ENCODE results near the gene ARHGAP26.

ARHGAP26 gene

GRCh38 chr5:143224672-143225071, 454.5 kb downstream of the ARHGAP26 start:
- in situ Hi-C loops (cut with MboI; ENCODE audit: low sequenced_read_pairs), result no loop called here

- in situ Hi-C loops (cut with MboI; ENCODE audit: low sequenced_read_pairs), result no loop called here
These were observed 455.3 kb downstream of the ARHGAP26 start for GRCh38 chr5:143225511-143225910.

DNA sequence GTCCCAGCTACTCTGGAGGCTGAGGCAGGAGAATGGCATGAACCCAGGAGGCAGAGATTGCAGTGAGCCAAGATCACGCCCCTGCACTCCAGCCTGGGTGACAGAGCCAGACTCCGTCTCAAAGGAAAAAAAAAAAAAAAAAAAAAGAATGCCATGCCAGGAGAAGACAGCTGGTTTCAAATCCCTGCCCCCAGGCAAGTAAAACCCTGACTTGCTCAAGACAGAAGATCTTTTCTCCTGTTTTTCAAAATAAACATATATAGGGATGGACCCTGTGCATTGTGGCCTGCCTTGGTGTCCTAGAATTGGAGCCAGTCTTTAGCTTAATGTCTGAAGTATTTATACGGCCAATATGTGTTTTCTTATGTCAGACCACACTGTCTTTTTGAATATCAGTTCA, 456.2 kb downstream of the ARHGAP26 start:
- in situ Hi-C loops (cut with MboI; ENCODE audit: low sequenced_read_pairs), result no loop called here

DNA sequence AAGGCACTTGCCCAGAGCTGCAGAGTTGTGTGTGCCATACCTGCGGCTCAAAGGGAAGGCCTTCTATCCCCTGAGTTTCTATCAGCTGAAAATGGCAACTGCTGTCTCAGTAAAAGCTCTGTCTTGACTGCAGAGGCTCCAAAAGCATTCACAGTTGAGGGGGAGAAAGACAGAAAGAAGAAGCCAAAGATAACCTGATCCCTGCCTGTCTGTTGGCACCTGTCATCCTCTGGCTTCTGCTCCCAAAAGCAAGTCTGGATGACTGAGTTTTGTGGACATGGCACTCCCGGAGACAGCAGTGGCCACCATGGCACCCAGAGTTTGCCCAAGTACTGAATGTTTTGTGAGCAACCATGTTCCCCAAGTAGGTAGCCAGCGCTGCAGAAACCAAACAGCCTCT, 456.7 kb downstream of the ARHGAP26 start:
- in situ Hi-C loops (cut with MboI; ENCODE audit: low sequenced_read_pairs), result no loop called here

GRCh38 chr5:143227301-143227700, 457.1 kb downstream of the ARHGAP26 start:
- in situ Hi-C loops (cut with MboI; ENCODE audit: low sequenced_read_pairs), result no loop called here

GRCh38 chr5:143228597-143229293, 458.6 kb downstream of the ARHGAP26 start:
- in situ Hi-C loops (cut with MboI; ENCODE audit: low sequenced_read_pairs), result no loop called here

GRCh38 chr5:143229426-143229895, 459.3 kb downstream of the ARHGAP26 start:
- in situ Hi-C loops (cut with MboI; ENCODE audit: low sequenced_read_pairs), result no loop called here

GRCh38 chr5:143229896-143230675, 459.9 kb downstream of the ARHGAP26 start:
- in situ Hi-C loops (cut with MboI; ENCODE audit: low sequenced_read_pairs), result no loop called here

DNA sequence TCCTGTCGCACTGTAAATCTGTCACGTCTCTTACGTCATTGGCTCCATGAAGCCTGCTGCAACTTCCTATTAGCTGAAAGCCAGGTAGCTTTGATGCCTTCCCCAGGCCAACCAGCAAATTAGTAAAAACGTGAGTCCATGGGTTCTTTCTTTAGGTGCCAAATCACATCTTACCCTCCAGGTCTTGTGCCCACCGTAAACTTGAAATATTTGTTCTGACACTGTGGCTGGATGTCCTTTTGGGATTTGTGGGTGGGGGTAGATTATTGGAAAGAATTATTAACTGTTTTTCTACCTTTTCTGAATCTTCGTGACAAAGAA, 460.5 kb downstream of the ARHGAP26 start:
- in situ Hi-C loops (cut with MboI; ENCODE audit: low sequenced_read_pairs), result no loop called here

DNA sequence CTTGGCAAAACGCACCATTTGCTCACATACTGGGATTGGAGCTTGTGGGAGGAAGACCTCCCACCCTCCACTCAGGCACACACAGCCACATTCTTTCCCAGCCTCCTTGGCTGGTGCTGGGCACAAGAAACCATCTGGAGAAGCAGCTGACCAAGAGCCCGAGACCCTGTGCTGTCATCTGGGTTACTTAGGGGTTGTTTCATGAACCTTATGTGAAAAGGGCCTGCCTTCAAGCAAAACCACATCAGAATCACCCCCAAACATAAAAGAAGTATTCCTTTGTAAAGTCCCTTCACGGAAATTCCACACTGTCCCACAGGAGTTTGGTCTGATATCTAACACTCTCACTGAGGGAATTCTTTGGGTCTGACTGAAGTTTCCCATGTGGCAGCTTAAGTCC, 461.2 kb downstream of the ARHGAP26 start:
- in situ Hi-C loops (cut with MboI; ENCODE audit: low sequenced_read_pairs), result no loop called here

- in situ Hi-C loops (cut with MboI; ENCODE audit: low sequenced_read_pairs), result no loop called here
These were observed 462.0 kb downstream of the ARHGAP26 start for GRCh38 chr5:143231973-143232812.

DNA sequence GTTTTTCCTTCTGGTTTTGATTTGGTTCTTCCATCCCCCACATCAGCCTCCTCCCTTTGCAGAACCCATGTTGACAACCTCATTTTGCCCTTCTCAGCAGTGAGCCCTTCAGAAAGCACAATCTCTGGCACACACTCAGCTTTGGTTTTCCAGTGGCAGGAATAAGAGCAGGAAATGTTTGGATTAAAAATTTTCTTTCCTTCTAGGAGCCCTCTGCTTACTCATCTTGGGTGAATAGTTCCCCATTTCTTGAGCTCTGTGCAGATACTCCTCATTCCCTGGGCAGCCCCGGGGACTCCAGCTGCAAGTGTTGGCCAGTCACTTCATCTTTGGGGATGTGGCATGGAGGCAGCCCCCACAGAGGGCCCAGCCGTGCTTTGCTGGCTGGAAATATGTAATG, 462.9 kb downstream of the ARHGAP26 start:
- in situ Hi-C loops (cut with MboI; ENCODE audit: low sequenced_read_pairs), result no loop called here

GRCh38 chr5:143234162-143234842, 464.1 kb downstream of the ARHGAP26 start:
- in situ Hi-C loops (cut with MboI; ENCODE audit: low sequenced_read_pairs), result no loop called here

DNA sequence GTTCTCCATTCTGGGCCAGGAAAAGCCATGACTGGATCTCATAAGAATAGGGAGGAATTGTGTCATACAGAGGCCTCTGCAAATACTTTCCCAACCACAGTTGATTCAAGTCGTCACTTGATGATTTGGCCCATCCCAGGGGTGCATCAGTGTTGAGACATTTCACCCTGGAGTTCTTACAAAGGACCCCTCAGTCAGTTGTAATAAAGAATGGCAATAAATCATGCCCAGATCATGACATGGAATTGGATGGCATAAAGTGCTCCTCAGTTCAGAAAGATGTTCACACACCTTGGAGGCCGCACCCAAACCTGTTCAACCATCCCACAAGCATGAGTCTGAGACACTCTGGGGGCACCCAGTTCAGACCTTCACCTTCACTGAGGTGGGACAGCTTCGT, 465.2 kb downstream of the ARHGAP26 start:
- in situ Hi-C loops (cut with MboI; ENCODE audit: low sequenced_read_pairs), result no loop called here

GRCh38 chr5:143236682-143237081, 466.5 kb downstream of the ARHGAP26 start:
- in situ Hi-C loops (cut with MboI; ENCODE audit: low sequenced_read_pairs), result no loop called here

DNA sequence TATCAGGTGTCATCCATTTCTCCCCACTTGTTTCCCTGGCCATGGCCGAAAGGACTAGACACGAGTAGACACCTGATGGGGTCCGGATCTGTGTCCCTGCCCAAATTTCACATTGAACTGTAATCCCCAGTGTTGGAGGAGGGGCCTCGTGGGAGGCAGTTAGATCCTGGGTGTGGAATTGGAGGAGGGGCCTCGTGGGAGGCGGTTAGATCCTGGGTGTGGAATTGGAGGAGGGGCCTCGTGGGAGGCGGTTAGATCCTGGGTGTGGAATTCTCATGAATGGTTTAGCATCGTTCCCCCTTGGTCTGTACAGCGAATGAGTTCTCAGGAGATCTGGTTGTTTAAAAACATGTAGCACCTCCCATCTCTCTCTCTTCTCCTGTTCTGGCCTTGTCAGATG, 467.5 kb downstream of the ARHGAP26 start:
- in situ Hi-C loops (cut with MboI; ENCODE audit: low sequenced_read_pairs), result no loop called here

DNA sequence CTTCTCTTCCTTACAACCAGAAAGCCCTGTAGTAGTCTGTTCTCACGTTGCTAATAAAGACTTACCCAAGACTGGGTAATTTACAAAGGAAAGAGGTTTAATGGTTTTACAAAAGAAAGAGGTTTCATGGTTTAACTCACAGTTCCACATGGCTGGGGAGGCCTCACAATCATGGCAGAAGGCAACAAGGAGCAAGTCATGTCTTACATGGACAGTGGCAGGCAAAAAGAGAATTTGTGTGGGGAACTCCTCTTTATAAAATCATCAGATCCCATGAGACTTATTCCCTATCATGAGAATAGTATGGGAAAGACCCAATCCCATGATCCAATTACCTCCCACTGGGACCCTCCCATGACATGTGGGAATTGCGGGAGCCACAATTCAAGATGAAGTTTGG, 468.4 kb downstream of the ARHGAP26 start:
- in situ Hi-C loops (cut with MboI; ENCODE audit: low sequenced_read_pairs), result no loop called here

- in situ Hi-C loops (cut with MboI; ENCODE audit: low sequenced_read_pairs), result no loop called here
These were observed 469.8 kb downstream of the ARHGAP26 start for GRCh38 chr5:143239882-143240518.

DNA sequence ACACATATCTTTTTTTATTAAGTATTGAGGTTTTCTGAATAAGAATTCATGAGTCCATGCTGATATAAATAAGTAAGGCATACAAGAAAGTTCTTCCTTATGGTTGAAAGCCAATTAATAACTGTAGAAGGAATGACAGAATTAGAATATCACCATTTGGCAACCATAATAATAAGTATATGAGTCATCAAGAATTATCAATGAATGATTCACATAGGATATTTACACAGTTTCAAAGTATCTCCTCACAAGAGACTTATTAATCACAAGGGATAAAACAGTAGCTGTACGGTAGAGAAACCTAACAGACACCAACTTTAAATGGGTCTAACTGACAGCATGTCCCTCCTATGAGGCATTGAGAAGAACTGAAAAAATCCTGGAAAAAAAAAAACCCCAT, 471.7 kb downstream of the ARHGAP26 start:
- in situ Hi-C loops (cut with MboI; ENCODE audit: low sequenced_read_pairs), result no loop called here

- in situ Hi-C loops (cut with MboI; ENCODE audit: low sequenced_read_pairs), result no loop called here
These were observed 472.9 kb downstream of the ARHGAP26 start for GRCh38 chr5:143243103-143243502.
